ENCODE results near the gene CD82.

Gene CD82

GRCh38 chr11:44561964-44562734 lies 3.3 kb upstream of the CD82 start:
- DNase-seq = no peak

GRCh38 chr11:44562845-44563460 lies 2.5 kb upstream of the CD82 start:
- no peak for DNase-seq

GRCh38 chr11:44563711-44564110 lies 1.8 kb upstream of the CD82 start:
- DNase-seq = peak; percentile 86

GRCh38 chr11:44564166-44564565 lies 1.3 kb upstream of the CD82 start:
- DNase-seq = no peak

- peak; percentile 79 for DNase-seq
Observed at GRCh38 chr11:44564670-44565210, 723 bp upstream of the CD82 start.

- DNase-seq = no peak
Observed at GRCh38 chr11:44565953-44566949, 788 bp downstream of the CD82 start.

- DNase-seq = no peak
Observed at GRCh38 chr11:44566952-44567875, 1.8 kb downstream of the CD82 start.

GRCh38 chr11:44567876-44568256 lies 2.4 kb downstream of the CD82 start:
- no peak for DNase-seq

- DNase-seq = no peak
Observed at GRCh38 chr11:44568331-44568657, 2.8 kb downstream of the CD82 start.

- peak; percentile 92 for DNase-seq
Observed at GRCh38 chr11:44568658-44569473, 3.4 kb downstream of the CD82 start.

GRCh38 chr11:44570411-44571155 lies 5.1 kb downstream of the CD82 start:
- DNase-seq = no peak

- DNase-seq = no peak
Observed at GRCh38 chr11:44571871-44572270, 6.4 kb downstream of the CD82 start.

GRCh38 chr11:44572436-44572835 lies 7.0 kb downstream of the CD82 start:
- no peak for DNase-seq

- DNase-seq = no peak
Observed at GRCh38 chr11:44572884-44573283, 7.4 kb downstream of the CD82 start.

GRCh38 chr11:44573333-44573732 lies 7.9 kb downstream of the CD82 start:
- DNase-seq = no peak

- DNase-seq = peak; percentile 95
Observed at GRCh38 chr11:44574610-44575287, 9.3 kb downstream of the CD82 start.

GRCh38 chr11:44575288-44575672 lies 9.8 kb downstream of the CD82 start:
- DNase-seq = peak; percentile 59

GRCh38 chr11:44575962-44576361 lies 10.5 kb downstream of the CD82 start:
- DNase-seq = no peak

GRCh38 chr11:44576656-44577055 lies 11.2 kb downstream of the CD82 start:
- no peak for DNase-seq
